CD4-positive, alpha-beta memory T cell (primary cell): ENCODE measurements around the gene P2RY2. TPM values are rescaled to one million over a fixed set of nuclear protein-coding genes. Genes with fewer than 3 reads are reported as not detected.

Experiments
- CTCF ChIA-PET: fragments of 350-600 bp; sonication (Branson Sonifier 250); formaldehyde crosslinking; loops from one replicate; lab custom pipeline; 2021; ENCODE audit warnings: inconsistent platforms; ENCODE audit not compliant: partially characterized antibody; lab: Charles Lee
- POLR2A ChIA-PET: fragments of 350-600 bp; sonication (Branson Sonifier 250); formaldehyde crosslinking; loops from one replicate; lab custom pipeline; 2021; ENCODE audit not compliant: partially characterized antibody; lab: Charles Lee
- DNase-seq, 5 donors: peaks; one replicate each; pipeline versions ENCODE4 v3.0.0 to v3.0.0-alpha.2; 2020 to 2022; ENCODE audit warnings: mixed read lengths in 1 of 5
- H3K27ac ChIP-seq: one replicate; pipeline ENCODE4 v1.7.0; 2013; ENCODE audit warnings: low read depth, low read length
- H3K27me3 ChIP-seq: 2 replicates; pipeline ENCODE4 v1.7.0; 2013; ENCODE audit warnings: mild to moderate bottlenecking, low read length, moderate library complexity; ENCODE audit not compliant: insufficient read depth
- H3K36me3 ChIP-seq: 2 replicates; pipeline ENCODE4 v1.7.0; 2013; ENCODE audit warnings: mild to moderate bottlenecking, low read length, moderate library complexity; ENCODE audit not compliant: insufficient read depth
- H3K4me1 ChIP-seq: 2 replicates; pipeline ENCODE4 v1.7.0; 2013; ENCODE audit warnings: mild to moderate bottlenecking, low read length, moderate library complexity; ENCODE audit not compliant: insufficient read depth
- H3K4me3 ChIP-seq, 2 donors: one replicate each; pipeline ENCODE4 v1.7.0; 2013; ENCODE audit warnings: low read length in 2 of 2, mild to moderate bottlenecking in 1 of 2
- H3K9me3 ChIP-seq, 2 donors: one replicate each; pipeline ENCODE4 v1.7.0; 2013; ENCODE audit warnings: low read length in 2 of 2, control low read depth in 1 of 2; ENCODE audit not compliant: control insufficient read depth in 1 of 2
- H3K27ac Mint-ChIP-seq, 7 donors: one replicate each; pipeline ENCODE4 v1.8.0; 2020 to 2021; ENCODE audit warnings: mixed read lengths in 7 of 7, mild to moderate bottlenecking in 6 of 7, inconsistent platforms in 3 of 7, moderate library complexity in 3 of 7
- H3K27me3 Mint-ChIP-seq, 2 donors: one replicate each; pipeline ENCODE4 v1.8.0; 2020 to 2021; ENCODE audit warnings: mixed read lengths in 2 of 2
- H3K36me3 Mint-ChIP-seq, 2 donors: one replicate each; pipeline ENCODE4 v1.8.0; 2020 to 2021; ENCODE audit warnings: mixed read lengths in 2 of 2, inconsistent platforms in 1 of 2, mild to moderate bottlenecking in 1 of 2
- H3K4me1 Mint-ChIP-seq, 4 donors: one replicate each; pipeline ENCODE4 v1.8.0; 2020 to 2021; ENCODE audit warnings: mixed read lengths in 4 of 4, mild to moderate bottlenecking in 1 of 4
- H3K4me3 Mint-ChIP-seq, 8 donors: one replicate each; pipeline ENCODE4 v1.8.0; 2020 to 2021; ENCODE audit warnings: mixed read lengths in 8 of 8, mild to moderate bottlenecking in 7 of 8, moderate library complexity in 6 of 8, inconsistent platforms in 3 of 8
- H3K9me3 Mint-ChIP-seq, 8 donors: one replicate each; pipeline ENCODE4 v1.8.0; 2020 to 2021; ENCODE audit warnings: mixed read lengths in 8 of 8, mild to moderate bottlenecking in 5 of 8, inconsistent platforms in 3 of 8, moderate library complexity in 1 of 8
- intact Hi-C: fragments of 100-400 bp; cut with micrococcal nuclease; formaldehyde crosslinking; loops from one replicate; pipeline ENCODE4 v1.15.1; 2023
- polyA plus RNA-seq, 2 donors: library from polyadenylated mRNA; unstranded; fragments of 300-500 nt; fragmentation: Illumina TruSeq; gene quantifications; one replicate each; pipeline ENCODE4 v1.2.3, GENCODE V29; 2021
- total RNA-seq, 2 experiments: library from RNA; stranded (reverse); gene quantifications; one replicate each; pipeline ENCODE4 v1.2.3, GENCODE V29; 2021

P2RY2 gene
- total and polyA plus RNA-seq, 4 experiments from 2014 or later = not detected

DNA sequence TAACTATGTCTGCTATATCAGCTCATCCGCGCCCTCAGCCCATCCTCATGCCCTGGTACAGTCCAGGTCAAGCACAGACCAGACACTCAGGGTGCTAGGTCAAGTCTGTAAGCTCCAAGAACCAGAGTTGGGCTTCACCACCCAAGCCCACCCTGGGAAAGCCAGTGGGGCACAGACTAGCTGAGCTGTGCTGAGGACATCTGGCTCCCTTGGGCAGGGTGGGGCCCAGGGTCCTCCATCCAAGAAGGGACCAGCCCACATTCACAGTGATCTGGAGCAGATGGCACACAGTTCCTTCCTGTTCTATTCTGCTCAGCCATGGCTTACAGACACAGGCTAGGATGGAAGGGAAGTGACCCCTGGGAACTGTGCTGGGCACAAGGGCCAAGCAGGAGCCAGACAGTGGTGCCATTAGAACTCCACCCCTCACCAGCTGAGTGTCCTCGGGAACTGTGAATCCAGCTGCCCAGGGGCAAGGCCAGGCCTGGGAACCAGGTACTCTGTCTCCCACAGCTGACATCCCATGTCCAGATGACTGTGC lies 63.2 kb downstream of the P2RY2 start:
- POLR2A ChIA-PET = no interaction called here
- Mint-ChIP-seq H3K4me3 (no peak overlapping the region), H3K4me1 (no peaks in the 10 kb centered on the region), H3K27ac (no peak overlapping the region), H3K27me3 (peaks cover 1 to 4% of the 10 kb centered on the region in 2 donors), H3K36me3 (no peaks in the 10 kb centered on the region), H3K9me3 (no peaks in the 10 kb centered on the region)
- no peak overlapping the region for H3K4me3 ChIP-seq
- no peak for DNase-seq
- CTCF ChIA-PET = interaction anchor here (2.1 kb wide), 1 partner anchor 14 kb away, joined by 6 read pairs; no protein-coding TSS in a partner anchor
- no peak overlapping the region for H3K27ac ChIP-seq
- no peaks in the 10 kb centered on the region for H3K27me3 ChIP-seq
- no peaks in the 10 kb centered on the region for H3K36me3 ChIP-seq
- intact Hi-C loops = no loop called here
- no peaks in the 10 kb centered on the region for H3K4me1 ChIP-seq
- no peaks in the 10 kb centered on the region for H3K9me3 ChIP-seq

DNA sequence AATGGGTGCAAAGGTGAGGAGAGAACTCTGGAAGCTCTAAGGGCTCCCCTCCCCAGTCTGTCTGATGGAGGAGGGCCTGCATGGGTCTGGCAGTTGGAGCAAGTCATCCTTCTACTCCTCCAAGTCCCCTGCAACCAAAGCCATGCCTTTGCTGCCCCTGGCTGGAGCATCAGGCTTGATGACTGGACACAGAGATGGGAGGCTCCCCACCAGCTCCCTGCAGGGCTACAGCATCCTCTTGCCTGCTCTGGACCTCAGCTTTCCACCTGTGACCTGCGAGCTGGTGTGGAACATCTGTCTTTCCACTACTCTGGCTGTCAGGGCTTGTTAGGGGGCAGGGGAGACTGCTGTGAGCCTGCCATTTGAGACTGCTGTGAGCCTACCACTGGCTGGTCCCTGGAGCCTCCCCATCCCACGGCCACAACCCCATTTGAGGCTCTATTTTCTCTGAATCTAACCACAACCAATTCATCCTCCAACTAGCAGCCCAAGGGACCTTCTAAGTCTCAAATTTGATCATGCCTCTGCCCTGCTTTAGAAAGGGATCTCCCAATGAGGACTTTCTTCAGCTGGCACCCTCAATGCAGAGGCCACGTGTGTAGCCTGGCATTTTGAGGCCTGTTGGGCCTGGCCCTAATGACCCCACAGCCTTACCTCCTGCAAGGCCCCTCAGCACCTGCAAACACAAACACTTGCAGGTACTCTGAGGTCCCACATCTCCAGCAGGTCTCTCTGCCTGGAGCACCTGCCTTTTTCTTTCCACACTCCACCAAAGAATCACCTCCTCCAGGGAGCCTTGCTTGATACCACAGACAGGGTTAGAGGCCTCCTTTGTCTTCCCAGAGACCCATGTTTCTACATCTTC lies 63.9 kb downstream of the P2RY2 start:
- Histone ChIP-seq H3K4me3 (no peak overlapping the region), H3K9me3 (no peaks in the 10 kb centered on the region), H3K27ac (no peak overlapping the region), H3K4me1 (no peaks in the 10 kb centered on the region), H3K36me3 (no peaks in the 10 kb centered on the region), H3K27me3 (no peaks in the 10 kb centered on the region)
- Mint-ChIP-seq H3K27me3 (peaks cover 1 to 4% of the 10 kb centered on the region in 2 donors), H3K36me3 (no peaks in the 10 kb centered on the region), H3K27ac (peak overlapping the region in 1 of 7 donors; percentile 16), H3K4me1 (no peaks in the 10 kb centered on the region), H3K4me3 (no peak overlapping the region), H3K9me3 (no peaks in the 10 kb centered on the region)
- POLR2A ChIA-PET = no interaction called here
- DNase-seq = no peak
- CTCF ChIA-PET = interaction anchor here (2.1 kb wide), 1 partner anchor 13 kb away, joined by 6 read pairs; no protein-coding TSS in a partner anchor
- intact Hi-C loops = no loop called here

DNA sequence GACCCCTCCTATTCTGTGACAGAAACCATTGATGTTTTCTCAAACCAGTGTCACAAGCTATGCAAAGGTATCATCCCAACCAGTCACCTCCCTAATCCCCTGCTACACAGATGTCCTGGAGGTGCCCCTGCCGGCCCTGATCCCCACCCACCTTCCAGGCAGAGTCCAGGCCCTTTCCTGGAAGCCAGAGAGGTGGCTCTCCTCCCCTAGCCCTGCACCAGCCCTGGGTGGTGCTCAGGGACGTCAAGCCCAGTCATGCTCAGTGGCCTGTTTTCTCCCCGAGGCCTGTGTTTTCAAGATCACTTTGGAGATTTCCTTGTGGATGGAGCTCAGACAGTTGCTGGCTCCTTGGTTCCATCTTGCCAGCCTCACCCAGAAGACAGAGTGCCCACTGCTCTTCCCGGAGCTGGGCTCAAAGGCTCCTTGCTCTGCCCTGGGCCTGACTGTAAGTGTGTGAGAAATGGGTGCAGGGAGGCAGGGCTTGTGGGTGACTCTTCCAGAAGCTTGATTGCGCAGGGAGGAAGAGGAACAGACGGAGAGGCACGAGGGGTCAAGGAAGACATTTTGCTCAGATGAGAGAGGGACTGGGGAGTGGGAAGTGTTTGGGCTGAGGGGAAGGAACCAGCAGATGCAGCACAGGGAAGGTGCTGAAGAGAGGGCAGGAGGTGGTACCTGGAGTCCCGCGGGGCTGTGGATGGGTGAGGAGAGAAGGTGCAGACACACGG lies 65.4 kb downstream of the P2RY2 start:
- no peaks in the 10 kb centered on the region for H3K27me3 ChIP-seq
- CTCF ChIA-PET = interaction anchor here (1.0 kb wide), 1 partner anchor 8 kb away, joined by 3 read pairs; no protein-coding TSS in a partner anchor
- H3K36me3 ChIP-seq = no peaks in the 10 kb centered on the region
- intact Hi-C loops = no loop called here
- H3K4me1 ChIP-seq = no peaks in the 10 kb centered on the region
- no peaks in the 10 kb centered on the region for H3K9me3 Mint-ChIP-seq
- H3K4me3 Mint-ChIP-seq = no peak overlapping the region
- POLR2A ChIA-PET = no interaction called here
- H3K9me3 ChIP-seq = no peaks in the 10 kb centered on the region
- H3K27ac Mint-ChIP-seq = peak overlapping the region in 1 of 7 donors; percentile 50
- no peak overlapping the region for H3K27ac ChIP-seq
- peaks cover 1 to 4% of the 10 kb centered on the region in 2 donors for H3K27me3 Mint-ChIP-seq
- no peak for DNase-seq
- no peak overlapping the region for H3K4me3 ChIP-seq
- no peaks in the 10 kb centered on the region for H3K36me3 Mint-ChIP-seq
- H3K4me1 Mint-ChIP-seq = peaks cover 0 to 3% (median 0%) of the 10 kb centered on the region in 4 donors

DNA sequence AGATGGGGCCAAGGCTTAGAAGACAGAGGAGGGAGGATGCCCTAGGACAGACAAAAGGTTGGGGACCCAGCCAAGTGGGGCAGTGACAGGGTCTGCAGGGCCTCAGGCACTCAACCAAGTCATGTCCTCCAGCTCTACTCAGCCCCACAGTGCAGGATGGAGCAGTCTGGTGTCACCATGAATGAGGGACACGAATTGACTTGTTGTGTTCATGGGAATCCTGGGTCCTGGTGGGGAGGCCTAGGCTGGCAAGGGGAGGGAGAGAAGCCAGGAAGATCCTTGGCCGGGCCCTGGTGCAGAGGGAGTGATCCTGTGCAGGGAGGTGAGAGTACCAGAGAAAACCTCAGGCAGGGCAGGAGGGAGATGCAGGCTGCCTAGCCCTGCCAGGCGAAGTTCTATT lies 66.0 kb downstream of the P2RY2 start:
- Mint-ChIP-seq H3K9me3 (no peaks in the 10 kb centered on the region), H3K36me3 (no peaks in the 10 kb centered on the region), H3K27ac (no peak overlapping the region), H3K4me1 (peaks cover 2 to 5% (median 4%) of the 10 kb centered on the region in 4 donors), H3K4me3 (no peak overlapping the region), H3K27me3 (peaks cover 1 to 4% of the 10 kb centered on the region in 2 donors)
- H3K27ac ChIP-seq = no peak overlapping the region
- H3K4me1 ChIP-seq = peaks cover under 1% of the 10 kb centered on the region
- POLR2A ChIA-PET = no interaction called here
- no peak for DNase-seq
- H3K9me3 ChIP-seq = no peaks in the 10 kb centered on the region
- H3K36me3 ChIP-seq = no peaks in the 10 kb centered on the region
- H3K4me3 ChIP-seq = no peak overlapping the region
- no peaks in the 10 kb centered on the region for H3K27me3 ChIP-seq
- CTCF ChIA-PET = no interaction called here
- intact Hi-C loops = no loop called here

DNA sequence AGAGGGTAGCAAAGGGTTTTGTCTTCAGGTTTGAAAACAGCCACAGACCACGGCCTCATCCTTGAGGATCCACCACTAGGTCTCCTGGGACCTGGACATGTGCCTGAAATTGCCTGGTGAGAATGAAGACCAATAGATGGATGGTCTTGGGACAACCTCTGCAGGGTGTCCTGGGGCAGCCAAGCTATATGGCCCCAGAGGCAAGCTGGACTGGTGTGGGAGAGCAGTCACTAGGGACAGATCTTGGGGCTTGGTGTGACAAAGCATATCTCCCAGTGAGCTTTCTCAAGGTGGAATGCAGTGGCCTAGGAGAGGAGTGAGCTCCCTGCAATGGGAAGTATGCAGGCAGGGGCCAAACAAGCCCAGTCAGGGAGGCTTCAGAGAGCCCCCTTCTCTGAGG lies 67.6 kb downstream of the P2RY2 start:
- no peaks in the 10 kb centered on the region for H3K9me3 ChIP-seq
- no peak for DNase-seq

More for the DNA sequence above, 67.6 kb downstream of the P2RY2 start:
- intact Hi-C loops = no loop called here
- Histone ChIP-seq H3K27ac (no peak overlapping the region), H3K4me1 (peaks cover 4% of the 10 kb centered on the region), H3K4me3 (no peak overlapping the region), H3K36me3 (no peaks in the 10 kb centered on the region), H3K27me3 (no peaks in the 10 kb centered on the region)
- H3K4me3 Mint-ChIP-seq = no peak overlapping the region
- ChIA-PET POLR2A (no interaction called here), CTCF (no interaction called here)
- peaks cover 4 to 11% (median 8%) of the 10 kb centered on the region in 4 donors for H3K4me1 Mint-ChIP-seq
- peaks cover 1 to 4% of the 10 kb centered on the region in 2 donors for H3K27me3 Mint-ChIP-seq
- H3K36me3 Mint-ChIP-seq = no peaks in the 10 kb centered on the region
- peaks cover 0 to 1% (median 0%) of the 10 kb centered on the region in 8 donors for H3K9me3 Mint-ChIP-seq
- H3K27ac Mint-ChIP-seq = no peak overlapping the region

Other genes with a start within 250 kb of the P2RY2 start
- gene FCHSD2, start 76.0 kb upstream of the P2RY2 start, total RNA-seq = 10 to 100 TPM; 47.1 to 52.0 TPM
- 10 to 100 TPM in 1 of 2 donors, 1 to 10 TPM in 1; 9.5 to 22.4 TPM for gene FCHSD2, start 76.0 kb upstream of the P2RY2 start, polyA plus RNA-seq
- gene P2RY6, start 54.1 kb downstream of the P2RY2 start, total RNA-seq = under 1 TPM; 0.61 to 0.87 TPM
- gene P2RY6, start 54.1 kb downstream of the P2RY2 start, polyA plus RNA-seq = not detected
- gene ARHGEF17, start 90.0 kb downstream of the P2RY2 start, total RNA-seq = under 1 TPM in 1 of 2 experiments, not detected in 1; 0.23 TPM
- not detected for gene ARHGEF17, start 90.0 kb downstream of the P2RY2 start, polyA plus RNA-seq
- gene RELT, start 158.1 kb downstream of the P2RY2 start, total RNA-seq = 10 to 100 TPM; 12.1 to 12.9 TPM
- gene RELT, start 158.1 kb downstream of the P2RY2 start, polyA plus RNA-seq = 1 to 10 TPM; 2.2 to 5.2 TPM